ENCODE results near the gene THSD7B.

DNA sequence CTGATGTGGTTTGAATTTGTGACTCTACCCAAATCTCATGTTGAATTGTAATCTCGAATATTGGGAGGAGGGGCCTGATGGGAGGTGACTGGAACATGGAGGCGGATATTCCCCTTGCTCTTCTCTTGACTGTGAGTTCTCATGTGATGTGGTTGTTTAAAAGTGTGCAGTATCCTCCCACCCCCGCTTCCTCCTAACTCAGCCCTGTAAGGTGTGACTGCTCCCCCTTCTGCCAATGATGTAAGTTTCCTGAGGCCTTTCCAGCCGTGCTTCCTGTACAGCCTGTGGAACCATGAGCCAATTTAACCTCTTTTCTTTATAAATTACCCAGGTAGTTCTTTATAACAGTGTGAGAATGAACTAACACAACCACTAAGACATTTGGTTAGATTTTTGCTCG, 458.4 kb downstream of the THSD7B start:
- TF ChIP-seq CTCF (IDR thresholded peaks at IDR 0.05) (no peak), ZFX (IDR thresholded peaks at IDR 0.05; ENCODE audit: borderline replicate concordance) (no peak)
